ENCODE measurements around the gene FRS2.

FRS2 gene

GRCh38 chr12:69545081-69545480 is 74.9 kb downstream of the FRS2 start:
- TF ChIP-seq CTCF (IDR thresholded peaks at IDR 0.05; ENCODE audit: low read depth, low read length, missing control alignments) = no peak
- DNase-seq = no peak
- Histone ChIP-seq H3K27me3 (replicated peaks) (no peaks in the 10 kb centered on the region), H3K27ac (no peak overlapping the region), H3K4me3 (ENCODE audit: low read depth, low read length) (no peak overlapping the region), H3K36me3 (replicated peaks) (no peaks in the 10 kb centered on the region)
- in situ Hi-C loops (cut with HindIII; ENCODE audit: low pct_ligation_motif_present, low sequenced_read_pairs) = no loop called here

- no peak for DNase-seq
- Histone ChIP-seq H3K36me3 (replicated peaks) (no peaks in the 10 kb centered on the region), H3K27me3 (replicated peaks) (no peaks in the 10 kb centered on the region), H3K27ac (no peak overlapping the region), H3K4me3 (ENCODE audit: low read depth, low read length) (no peak overlapping the region)
- no peak for TF ChIP-seq CTCF (IDR thresholded peaks at IDR 0.05; ENCODE audit: low read depth, low read length, missing control alignments)
- in situ Hi-C loops (cut with HindIII; ENCODE audit: low pct_ligation_motif_present, low sequenced_read_pairs) = no loop called here
These were observed 76.7 kb downstream of the FRS2 start for GRCh38 chr12:69546693-69547438.

GRCh38 chr12:69548687-69549086 is 78.5 kb downstream of the FRS2 start:
- in situ Hi-C loops (cut with HindIII; ENCODE audit: low pct_ligation_motif_present, low sequenced_read_pairs) = no loop called here
- TF ChIP-seq CTCF (IDR thresholded peaks at IDR 0.05; ENCODE audit: low read depth, low read length, missing control alignments) = no peak
- no peak for DNase-seq
- Histone ChIP-seq H3K27ac (no peak overlapping the region), H3K27me3 (replicated peaks) (no peaks in the 10 kb centered on the region), H3K36me3 (replicated peaks) (no peaks in the 10 kb centered on the region), H3K4me3 (ENCODE audit: low read depth, low read length) (no peak overlapping the region)

- DNase-seq = no peak
- Histone ChIP-seq H3K27ac (no peak overlapping the region), H3K36me3 (replicated peaks) (no peaks in the 10 kb centered on the region), H3K4me3 (ENCODE audit: low read depth, low read length) (no peak overlapping the region), H3K27me3 (replicated peaks) (no peaks in the 10 kb centered on the region)
- no peak for TF ChIP-seq CTCF (IDR thresholded peaks at IDR 0.05; ENCODE audit: low read depth, low read length, missing control alignments)
- in situ Hi-C loops (cut with HindIII; ENCODE audit: low pct_ligation_motif_present, low sequenced_read_pairs) = no loop called here
These were observed 80.6 kb downstream of the FRS2 start for GRCh38 chr12:69550569-69551350.

GRCh38 chr12:69553628-69554248 is 83.5 kb downstream of the FRS2 start:
- no peak overlapping the region for H3K27ac ChIP-seq
- no peaks in the 10 kb centered on the region for H3K36me3 ChIP-seq (replicated peaks)
- no peak for DNase-seq
- no peaks in the 10 kb centered on the region for H3K27me3 ChIP-seq (replicated peaks)
- in situ Hi-C loops (cut with HindIII; ENCODE audit: low pct_ligation_motif_present, low sequenced_read_pairs) = no loop called here
- no peak for TF ChIP-seq CTCF (IDR thresholded peaks at IDR 0.05; ENCODE audit: low read depth, low read length, missing control alignments)
- H3K4me3 ChIP-seq (ENCODE audit: low read depth, low read length) = no peak overlapping the region
